ENCODE data around the gene ATP9A.
"Not testable (repeated sequence)": the region's sequence is repeated elsewhere in the genome, so short reads cannot be mapped to it uniquely, and the experiment has no call there.

The ATP9A gene, protein sequence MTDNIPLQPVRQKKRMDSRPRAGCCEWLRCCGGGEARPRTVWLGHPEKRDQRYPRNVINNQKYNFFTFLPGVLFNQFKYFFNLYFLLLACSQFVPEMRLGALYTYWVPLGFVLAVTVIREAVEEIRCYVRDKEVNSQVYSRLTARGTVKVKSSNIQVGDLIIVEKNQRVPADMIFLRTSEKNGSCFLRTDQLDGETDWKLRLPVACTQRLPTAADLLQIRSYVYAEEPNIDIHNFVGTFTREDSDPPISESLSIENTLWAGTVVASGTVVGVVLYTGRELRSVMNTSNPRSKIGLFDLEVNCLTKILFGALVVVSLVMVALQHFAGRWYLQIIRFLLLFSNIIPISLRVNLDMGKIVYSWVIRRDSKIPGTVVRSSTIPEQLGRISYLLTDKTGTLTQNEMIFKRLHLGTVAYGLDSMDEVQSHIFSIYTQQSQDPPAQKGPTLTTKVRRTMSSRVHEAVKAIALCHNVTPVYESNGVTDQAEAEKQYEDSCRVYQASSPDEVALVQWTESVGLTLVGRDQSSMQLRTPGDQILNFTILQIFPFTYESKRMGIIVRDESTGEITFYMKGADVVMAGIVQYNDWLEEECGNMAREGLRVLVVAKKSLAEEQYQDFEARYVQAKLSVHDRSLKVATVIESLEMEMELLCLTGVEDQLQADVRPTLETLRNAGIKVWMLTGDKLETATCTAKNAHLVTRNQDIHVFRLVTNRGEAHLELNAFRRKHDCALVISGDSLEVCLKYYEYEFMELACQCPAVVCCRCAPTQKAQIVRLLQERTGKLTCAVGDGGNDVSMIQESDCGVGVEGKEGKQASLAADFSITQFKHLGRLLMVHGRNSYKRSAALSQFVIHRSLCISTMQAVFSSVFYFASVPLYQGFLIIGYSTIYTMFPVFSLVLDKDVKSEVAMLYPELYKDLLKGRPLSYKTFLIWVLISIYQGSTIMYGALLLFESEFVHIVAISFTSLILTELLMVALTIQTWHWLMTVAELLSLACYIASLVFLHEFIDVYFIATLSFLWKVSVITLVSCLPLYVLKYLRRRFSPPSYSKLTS

DNA sequence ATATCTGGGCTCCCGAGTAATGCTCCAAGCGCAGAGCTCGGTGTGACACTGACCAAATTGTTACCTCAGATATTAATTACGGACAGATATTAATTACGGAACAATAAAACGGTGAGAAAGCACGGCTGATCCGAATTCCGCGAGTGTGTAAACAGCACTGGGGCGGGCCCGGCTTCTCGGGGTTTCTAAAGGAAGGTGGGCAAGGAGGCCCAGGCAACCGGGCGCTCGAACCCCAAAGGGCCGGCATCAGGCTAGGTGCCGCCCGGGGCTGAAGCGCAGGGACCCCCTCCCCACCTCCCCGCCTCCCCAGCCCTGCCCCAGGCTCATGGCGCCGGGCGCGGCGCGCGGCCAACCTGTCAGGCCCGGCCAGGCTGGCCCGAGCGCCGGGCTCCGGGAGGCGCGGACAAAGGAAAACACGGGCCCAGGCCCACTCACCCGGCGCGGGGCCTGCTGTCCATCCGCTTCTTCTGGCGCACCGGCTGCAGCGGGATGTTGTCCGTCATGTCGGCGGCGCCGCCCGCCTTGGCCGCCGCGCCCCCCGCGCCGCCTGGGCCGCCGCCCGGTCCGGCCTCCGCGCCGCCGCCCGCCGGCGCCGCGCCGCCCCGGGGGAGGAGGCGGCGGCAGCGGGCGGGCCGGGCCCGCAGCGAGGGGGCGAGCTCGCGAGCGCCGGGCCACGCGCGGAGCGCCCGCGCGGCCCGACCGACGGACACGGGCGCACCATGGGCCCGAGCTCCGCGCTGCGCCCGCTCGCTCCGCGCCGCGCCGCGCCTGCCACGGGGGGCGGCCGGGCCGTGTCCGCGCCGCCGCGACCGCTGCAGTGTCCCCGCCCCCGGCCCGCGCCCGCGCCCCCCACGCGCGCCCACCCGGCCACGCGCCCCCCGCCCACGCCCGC, at the start of gene ATP9A:
TSS of gene ATP9A (minus strand) at position 524 of the 892 bp plus-strand sequence. CDS start at position 503, 21 bp downstream.
- DNase-seq (ENCODE audit: low read depth in 1 of 2, low spot score in 1 of 2), result no peak

DNA sequence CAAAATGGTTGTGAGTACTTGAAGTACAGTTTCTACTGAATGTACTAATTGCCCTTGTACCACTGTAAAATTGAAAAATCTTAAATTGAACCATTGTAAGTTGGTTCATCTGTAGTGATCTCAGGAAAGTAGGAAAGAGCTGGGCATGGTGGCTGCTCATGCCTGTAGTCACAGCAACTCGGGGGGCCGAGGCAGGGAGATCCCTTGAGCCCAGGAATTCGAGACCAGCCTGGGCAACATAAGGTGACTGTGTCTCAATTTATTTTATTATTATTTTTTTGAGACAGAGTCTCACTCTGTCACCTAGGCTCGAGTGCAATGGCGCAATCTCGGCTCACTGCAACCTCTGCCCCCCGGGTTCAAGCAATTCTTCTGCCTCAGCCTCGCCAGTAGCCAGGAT, 48.7 kb upstream of the ATP9A start:
- DNase-seq (ENCODE audit: low read depth in 1 of 2, low spot score in 1 of 2), result not testable (repeated sequence)

DNA sequence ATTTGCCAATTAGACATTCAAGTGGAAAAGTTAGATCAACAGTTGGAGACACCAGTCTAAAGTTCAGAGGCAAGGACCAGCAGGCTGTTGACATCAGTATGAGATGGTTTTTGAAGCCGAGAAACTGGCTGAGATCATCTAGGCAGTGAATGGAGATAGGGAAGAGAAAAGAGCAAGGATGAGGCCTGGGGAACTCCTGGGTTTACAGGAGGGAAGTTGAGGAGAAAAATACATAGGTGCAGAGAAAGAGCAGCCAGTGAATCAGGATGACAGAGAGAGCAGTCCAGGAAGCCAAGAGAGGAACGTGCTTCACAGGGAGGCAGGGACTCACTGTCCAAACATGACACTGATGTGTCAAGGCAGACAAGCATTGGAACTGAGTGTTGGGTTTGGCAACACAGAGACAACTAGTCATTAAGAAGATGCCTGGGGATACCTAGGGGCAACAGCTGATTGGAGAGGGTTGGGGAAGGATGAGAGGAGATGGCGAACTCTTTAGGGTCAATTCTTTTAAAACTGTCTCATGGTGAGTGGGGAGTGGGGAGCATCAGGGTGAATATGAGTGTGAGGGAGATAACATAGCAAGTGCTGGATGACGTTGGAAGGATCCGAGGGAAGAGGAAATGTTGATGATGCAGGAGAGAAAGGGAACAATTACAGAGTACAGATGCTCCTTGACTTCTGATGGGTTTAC, 47.3 kb upstream of the ATP9A start:
- DNase-seq (ENCODE audit: low read depth in 1 of 2, low spot score in 1 of 2), result no peak

DNA sequence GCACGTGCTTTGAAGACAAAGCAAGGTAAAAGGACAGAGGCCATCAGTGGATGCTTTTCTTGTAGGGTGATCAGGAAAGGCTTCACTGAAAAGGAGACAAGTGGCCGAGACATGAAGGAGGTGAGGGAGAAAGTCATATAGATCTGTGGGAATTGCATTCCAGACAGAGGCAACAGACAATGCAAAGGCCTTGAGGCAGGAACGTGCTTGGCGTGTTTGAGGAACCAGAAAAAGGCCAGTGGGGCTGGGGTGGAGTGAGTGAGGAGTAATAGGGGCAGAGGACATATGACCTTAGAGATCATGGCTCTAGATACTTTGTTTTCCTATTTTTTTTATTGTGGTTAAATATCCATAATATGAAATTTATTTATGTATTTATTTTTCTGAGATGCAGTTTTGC, 44.7 kb upstream of the ATP9A start:
- DNase-seq (ENCODE audit: low read depth in 1 of 2, low spot score in 1 of 2), result no peak

DNA sequence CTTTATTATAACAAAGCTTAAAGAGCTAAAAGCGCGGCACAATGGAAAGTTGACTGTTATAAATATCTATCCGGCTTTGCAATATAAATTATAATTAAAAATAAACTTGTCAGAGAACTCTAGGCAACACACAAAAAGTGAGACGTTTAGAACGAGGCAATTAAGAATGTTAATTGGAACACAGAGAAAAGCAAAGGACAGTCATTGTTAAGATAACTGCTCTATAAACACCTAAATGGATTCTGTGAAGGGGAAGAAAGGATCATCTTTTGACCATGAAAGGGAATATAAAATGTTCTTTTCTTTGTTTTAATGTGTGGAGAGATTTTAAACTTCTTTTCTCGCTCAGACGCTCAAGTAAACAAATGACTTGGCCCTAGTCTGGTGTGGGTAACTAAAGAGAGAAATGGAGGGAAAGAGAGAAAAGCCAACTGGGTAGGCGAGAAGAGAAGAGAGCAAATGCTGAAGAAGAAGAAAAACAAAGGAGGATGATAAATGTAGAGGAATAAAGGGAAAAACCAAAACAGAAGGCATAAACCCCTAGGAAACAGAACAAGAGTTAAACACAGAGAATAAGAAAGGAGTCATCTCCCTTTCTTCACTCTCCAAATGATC, 43.4 kb upstream of the ATP9A start:
- no peak for DNase-seq (ENCODE audit: low read depth in 1 of 2, low spot score in 1 of 2)

DNA sequence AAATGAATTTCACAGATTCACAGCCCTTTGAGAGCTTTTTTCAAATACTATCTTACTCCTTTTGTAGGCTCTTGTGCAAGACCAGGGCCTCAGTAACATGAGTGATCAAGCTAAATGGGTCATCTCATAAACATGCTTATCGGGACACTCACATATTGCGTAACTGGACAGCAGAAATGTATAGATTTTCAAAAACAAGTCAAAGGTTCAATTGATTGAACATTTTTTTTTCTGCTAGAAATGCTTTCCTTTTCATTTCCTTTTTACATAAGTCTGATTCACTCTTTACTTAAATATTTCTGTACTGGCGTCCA, 42.8 kb upstream of the ATP9A start:
- no peak for DNase-seq (ENCODE audit: low read depth in 1 of 2, low spot score in 1 of 2)

DNA sequence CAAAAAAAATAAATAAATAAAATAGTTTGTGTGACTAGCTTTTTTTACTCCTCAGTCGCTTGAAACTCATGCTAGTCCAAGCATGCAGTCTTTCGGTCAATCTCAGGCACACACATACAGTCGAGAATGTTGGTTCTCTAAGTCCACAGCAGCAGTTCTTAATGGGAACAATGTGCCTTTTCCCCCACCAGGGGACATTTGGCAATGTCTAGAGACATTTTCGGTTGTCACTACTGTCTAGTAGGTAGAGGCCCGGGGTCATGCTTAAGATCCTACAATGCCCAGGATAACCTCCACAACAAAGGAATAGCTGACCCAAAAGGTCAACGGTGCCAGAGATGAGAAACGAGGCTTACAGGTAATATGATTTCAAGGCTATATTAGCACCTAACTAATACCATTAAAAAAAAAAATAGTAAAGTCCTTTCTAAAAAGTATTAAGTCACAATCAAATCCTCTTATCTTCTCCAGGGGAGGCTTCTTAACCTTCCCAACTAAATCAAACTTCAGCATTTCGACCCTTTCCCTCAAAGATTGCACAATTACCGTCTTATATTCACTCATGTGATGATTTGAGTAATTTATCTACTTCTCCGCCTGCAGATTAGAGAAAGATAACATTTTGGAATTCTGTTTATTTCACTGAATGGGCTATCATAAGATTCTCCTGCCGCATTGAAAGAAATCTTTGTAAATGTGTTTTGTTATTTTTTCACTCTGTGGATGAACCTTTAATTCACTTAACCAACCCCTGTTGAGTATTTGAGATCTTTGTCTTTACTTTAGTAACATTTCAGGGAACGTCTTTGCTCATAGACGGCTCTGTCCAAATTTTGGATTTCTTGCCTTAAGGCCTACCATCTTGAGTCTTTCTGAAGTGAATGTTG, 42.2 kb upstream of the ATP9A start:
- DNase-seq (ENCODE audit: low read depth in 1 of 2, low spot score in 1 of 2), result no peak

DNA sequence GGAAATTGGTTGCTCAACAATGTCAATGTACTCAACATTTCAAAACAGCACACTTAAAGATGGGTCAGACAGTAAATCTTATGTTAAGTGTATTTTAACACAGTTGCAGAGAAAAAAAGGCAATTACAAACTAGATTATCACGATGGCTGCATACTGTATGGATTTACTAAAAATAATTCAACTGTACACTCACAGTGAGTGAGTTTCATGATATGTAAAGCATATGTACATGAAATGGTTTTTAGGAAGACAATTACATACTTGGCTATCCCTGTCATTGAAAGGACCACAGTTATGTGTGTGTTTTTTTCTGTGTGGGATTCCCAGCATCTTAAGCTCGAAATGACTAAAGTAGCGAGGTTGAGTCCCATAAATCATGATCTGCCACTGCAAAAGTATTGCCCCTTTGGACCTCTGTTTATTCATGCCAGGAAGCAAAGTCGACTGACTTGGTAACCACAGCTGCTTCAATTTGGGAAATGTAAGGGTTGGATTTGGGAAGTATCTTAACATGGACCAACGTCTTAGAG, 39.6 kb upstream of the ATP9A start:
- DNase-seq (ENCODE audit: low read depth in 1 of 2, low spot score in 1 of 2), result no peak

DNA sequence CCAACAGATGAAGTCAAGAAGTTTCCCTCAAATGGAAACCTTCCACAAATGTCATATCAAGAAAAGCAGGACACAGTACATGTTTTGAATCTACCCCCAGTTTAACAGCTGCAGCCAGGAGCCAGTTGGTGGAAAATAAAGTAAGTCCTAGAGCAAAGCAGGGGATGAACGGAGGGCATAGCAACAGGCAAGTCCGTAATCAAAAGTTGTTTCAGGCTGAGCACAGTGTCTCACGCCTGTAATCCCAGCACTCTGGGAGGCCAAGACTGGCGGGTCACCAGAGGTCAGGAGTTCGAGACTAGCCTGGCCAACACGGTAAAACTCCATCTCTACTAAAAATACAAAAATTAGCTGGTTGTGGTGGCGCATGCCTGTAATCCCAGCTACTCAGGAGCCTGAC, 36.6 kb upstream of the ATP9A start:
- DNase-seq (ENCODE audit: low read depth in 1 of 2, low spot score in 1 of 2), result no peak

DNA sequence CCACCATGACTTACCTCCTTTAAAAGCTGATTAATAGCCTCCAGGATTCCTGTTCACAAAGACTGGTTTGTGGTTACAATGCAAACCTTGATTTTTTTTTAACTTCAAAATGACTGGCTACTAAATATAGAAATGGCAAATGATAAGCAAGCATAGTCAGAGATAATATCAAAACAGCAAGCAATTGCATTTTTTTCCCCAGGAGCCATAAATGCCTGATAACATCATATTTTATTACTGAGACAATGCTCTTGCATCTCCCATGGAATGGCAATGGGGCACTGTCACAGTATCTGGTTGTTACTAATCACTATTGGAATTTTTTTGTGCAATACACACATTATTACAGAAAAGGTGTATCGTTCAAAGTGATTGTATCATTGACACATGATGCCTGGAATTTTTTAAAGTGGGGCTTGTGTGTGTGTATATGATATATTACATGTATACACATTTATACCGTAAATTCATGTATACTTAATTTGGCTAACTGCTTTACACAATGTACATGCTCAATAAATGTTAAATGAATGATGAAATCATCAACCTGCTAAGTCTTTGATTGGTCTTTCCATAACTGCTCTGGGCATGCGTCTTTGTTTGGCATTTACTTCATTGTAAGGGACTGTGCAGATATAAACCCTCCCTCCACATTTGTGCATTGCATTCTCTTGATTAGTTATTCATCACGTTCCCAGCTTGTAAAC, 35.1 kb upstream of the ATP9A start:
- DNase-seq (ENCODE audit: low read depth in 1 of 2, low spot score in 1 of 2), result no peak

DNA sequence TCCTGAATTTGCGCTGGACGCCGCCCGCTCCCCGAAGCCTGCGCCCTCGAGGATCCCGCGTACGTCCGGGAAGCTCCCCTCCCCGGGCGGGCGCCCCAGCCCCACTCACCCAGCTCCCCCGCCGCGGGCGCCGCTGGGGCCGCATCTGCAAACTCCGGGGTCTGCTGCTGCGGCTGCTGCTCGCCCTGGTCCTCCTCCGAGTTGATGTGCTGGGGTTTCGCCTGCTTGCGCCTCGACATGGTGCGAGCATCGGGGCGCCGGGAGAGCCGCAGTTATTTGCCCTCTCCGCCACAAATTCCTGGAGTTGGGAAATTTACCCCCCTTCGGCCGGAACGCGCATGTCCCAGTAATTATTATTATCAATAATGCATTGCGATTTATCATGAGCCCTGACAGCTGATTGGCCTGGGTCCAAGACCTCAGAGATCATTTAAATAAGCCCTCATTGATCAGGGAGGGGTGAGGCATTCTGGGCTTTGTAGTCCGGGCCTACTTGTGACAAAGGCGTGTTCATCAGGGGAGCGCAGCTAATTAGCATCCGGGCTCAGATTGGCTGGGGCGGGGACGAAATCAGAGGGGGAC, 34.1 kb upstream of the ATP9A start, which contains the start of gene SALL4:
TSS of gene SALL4 (minus strand) at position 352 of the 582 bp plus-strand sequence. CDS start at position 239, 113 bp downstream.
- DNase-seq (ENCODE audit: low read depth in 1 of 2, low spot score in 1 of 2), result no peak

DNA sequence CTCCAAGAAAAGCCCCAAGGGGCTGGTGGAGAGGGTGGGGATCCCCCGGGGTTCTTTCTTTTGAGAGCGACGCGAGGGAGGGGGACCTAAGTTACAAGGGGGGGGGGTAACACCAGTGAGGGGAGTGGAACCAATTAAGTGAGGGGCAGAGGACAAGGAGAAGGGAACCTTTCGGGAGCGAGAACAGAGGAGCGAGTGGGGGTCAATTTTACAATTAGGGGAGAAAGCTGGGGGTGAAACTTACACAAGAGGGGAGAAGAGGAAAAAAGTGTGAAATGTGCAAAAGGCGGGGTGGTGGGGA, 33.6 kb upstream of the ATP9A start:
- DNase-seq (ENCODE audit: low read depth in 1 of 2, low spot score in 1 of 2), result no peak

DNA sequence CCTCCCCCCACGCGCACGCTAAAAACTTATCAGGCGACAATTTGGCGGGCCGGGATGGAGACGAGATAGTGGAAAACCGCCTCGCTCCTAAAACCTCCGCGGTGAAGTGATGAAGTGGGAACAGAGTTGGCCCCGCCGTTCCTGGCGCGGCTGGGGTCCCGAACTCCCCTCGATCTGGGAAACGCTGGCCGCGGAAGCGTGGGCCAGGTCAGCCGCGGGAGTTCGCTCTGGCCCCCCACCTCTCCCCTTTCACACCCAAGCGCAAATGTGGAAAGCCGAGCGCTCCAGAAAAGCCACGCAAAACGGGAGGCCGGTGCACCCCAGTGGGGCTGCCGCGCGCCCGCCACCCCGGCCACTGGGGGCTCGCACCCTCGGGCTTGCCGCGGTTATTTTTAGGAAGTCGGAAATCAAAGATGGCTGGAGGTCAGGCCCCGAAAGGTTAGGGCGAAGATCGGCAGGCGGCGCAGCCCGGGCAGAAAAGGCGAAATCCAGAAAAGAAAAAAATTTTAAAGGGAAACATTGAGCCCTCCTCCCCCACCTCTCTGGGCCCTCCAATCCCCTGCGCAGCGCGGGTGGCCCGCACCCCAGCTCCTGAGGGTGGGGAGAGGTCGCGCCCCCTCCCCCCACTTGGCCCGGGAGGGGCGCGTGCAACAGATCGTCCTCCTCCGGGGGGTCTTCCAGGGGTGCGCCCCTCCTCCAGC, 33.1 kb upstream of the ATP9A start:
- no peak for DNase-seq (ENCODE audit: low read depth in 1 of 2, low spot score in 1 of 2)

DNA sequence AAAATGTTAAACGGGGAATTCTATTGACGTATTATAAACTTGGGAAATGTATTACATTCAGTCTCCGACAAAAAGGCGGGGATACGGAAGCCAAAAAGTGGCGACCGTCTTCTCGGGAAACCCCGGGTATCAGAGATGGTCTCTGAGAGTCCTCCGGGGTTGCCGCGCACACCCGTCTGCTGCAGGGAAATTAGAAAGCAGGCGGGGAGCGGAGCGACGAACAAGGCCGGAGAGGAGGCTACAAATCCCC, 32.6 kb upstream of the ATP9A start:
- no peak for DNase-seq (ENCODE audit: low read depth in 1 of 2, low spot score in 1 of 2)

DNA sequence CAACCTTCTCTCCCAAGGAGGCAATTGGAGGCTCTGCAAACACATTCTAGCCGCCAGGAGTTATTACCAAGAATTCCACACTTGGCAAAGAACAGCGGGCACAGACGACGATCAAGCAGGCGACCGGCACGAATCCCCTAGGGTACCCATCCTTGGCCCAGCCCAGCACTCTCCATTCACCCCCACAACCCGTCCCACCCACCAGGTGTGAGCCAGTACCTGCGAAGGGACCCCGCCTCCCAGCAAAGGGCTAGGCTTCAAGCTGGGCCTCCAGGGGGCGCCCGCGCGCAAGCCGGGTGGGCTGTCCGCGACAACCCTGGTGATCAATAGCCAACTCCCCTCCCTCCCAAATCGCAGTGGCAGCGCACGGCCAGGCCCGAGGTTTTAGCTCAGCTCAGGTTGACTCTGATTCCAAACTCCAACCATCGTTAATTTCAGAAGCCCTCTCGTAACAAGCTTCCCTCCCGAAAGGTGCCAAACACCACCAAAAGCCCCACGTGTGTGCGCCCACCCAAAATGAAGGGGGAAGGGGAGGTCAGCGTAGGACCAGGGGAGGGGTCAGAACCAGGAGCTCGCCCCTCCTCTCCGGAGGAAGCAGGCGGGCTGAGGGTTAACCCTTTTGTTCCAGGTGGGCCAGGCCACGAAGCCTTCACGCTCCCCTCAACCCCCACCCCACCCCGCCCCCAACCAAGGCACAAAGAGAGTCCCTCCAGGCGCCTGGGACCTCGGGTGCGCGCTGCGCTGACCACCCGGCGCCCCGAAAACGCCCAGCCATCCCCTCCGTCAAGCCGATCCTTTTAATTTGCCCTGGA, 32.1 kb upstream of the ATP9A start:
- DNase-seq (ENCODE audit: low read depth in 1 of 2, low spot score in 1 of 2), result peak; percentile 16 to 17

DNA sequence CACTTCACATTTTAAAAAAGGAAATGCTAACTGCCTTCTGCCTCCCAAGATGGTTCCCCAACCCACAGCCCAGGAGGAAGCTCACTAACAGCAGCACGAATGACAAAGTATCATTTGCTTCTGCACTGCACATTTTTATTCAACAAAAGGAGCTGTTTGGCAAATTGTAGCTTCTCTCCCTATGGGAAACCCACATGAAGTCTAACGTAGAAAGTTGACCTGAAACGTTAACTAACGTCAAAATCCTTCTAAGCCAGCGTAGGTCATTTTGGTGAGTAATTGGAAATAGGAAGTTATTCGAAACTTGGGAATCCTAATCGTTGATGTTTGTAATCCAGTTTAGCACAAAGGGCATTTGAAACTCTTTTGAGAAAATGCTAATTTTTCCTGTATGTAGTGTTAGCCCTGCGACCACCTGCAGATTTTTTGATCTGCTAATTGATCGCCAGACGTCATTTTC, 31.2 kb upstream of the ATP9A start:
- no peak for DNase-seq (ENCODE audit: low read depth in 1 of 2, low spot score in 1 of 2)
